A549 (cell line): ENCODE data around the gene COASY. TPM values are rescaled to one million over a fixed set of nuclear protein-coding genes. Genes with fewer than 3 reads are reported as not detected.

Experiments used
- ATAC-seq, 2 experiments: fragments of 200-7000 bp in 1 of 2; fragments of >200 bp in 1 of 2; cut with Nextera tagmentation in 1 of 2; cut with Tn5 transposase in 1 of 2; 3 replicates each; pipeline versions ENCODE4 v1.8.0 to v1.9.1; 2018 to 2020; ENCODE audit warnings: mild to moderate bottlenecking in 1 of 2, moderate library complexity in 1 of 2
- CTCF ChIA-PET: fragments of 300-600 bp; sonication (Branson Sonifier 250); formaldehyde crosslinking; extraction: SDS; loops from one replicate; lab custom pipeline; 2021; ENCODE audit warnings: antibody characterized with exemption, inconsistent platforms; lab: Yijun Ruan, JAX
- POLR2A ChIA-PET: fragments of 350-600 bp; formaldehyde crosslinking; extraction: SDS; loops from one replicate; lab custom pipeline; 2021; ENCODE audit warnings: antibody characterized with exemption, inconsistent platforms; lab: Yijun Ruan, JAX
- DNase-seq, 2 experiments: peaks; one replicate each; pipeline versions ENCODE4 v3.0.0 to v3.0.0-alpha.2; 2011 to 2016; ENCODE audit warnings: low read depth in 1 of 2, low spot score in 1 of 2
- FAIRE-seq: peaks from 2 replicates; lab custom pipeline; 2011; peaks lifted over from hg19 to GRCh38; lab: Jason Lieb, UNC
- H3K27ac ChIP-seq, 2 experiments: fragments of >200 bp; sonication (Bioruptor Twin); formaldehyde crosslinking; 3 replicates each; pipeline ENCODE4 v1.5.1; 2016 to 2017
- H3K4me1 ChIP-seq: fragments of >200 bp; sonication (Bioruptor Twin); formaldehyde crosslinking; 3 replicates; pipeline ENCODE4 v1.6.1; 2016
- H3K4me2 ChIP-seq: fragments of >200 bp; sonication (Bioruptor Twin); formaldehyde crosslinking; 3 replicates; pipeline ENCODE4 v1.6.1; 2016
- H3K4me3 ChIP-seq: fragments of >200 bp; sonication (Bioruptor Twin); formaldehyde crosslinking; 3 replicates; pipeline ENCODE4 v1.5.1; 2016
- H3K9me3 ChIP-seq: fragments of >200 bp; sonication (Bioruptor Twin); formaldehyde crosslinking; 3 replicates; pipeline ENCODE4 v1.6.1; 2016
- CBX2 ChIP-seq: fragments of 200-600 bp; sonication (generic); IDR thresholded peaks from 2 replicates; pipeline ENCODE4 v1.6.1; 2016; ENCODE audit warnings: low read depth, mild to moderate bottlenecking, borderline replicate concordance
- CEBPB ChIP-seq, 2 experiments: fragments of >200 bp in 1 of 2; sonication (Bioruptor Twin) in 1 of 2; formaldehyde crosslinking in 1 of 2; IDR thresholded peaks; 2 replicates each; pipeline ENCODE4 v1.6.1; 2012 to 2016
- CTCF ChIP-seq: fragments of >200 bp; sonication (Bioruptor Twin); formaldehyde crosslinking; IDR thresholded peaks from 3 replicates; pipeline ENCODE4 v1.5.1; 2016
- EHF ChIP-seq: fragments of 250-450 bp; sonication (Bioruptor Pico); IDR thresholded peaks from 2 replicates; pipeline ENCODE4 v1.5.0; 2020; ENCODE audit warnings: mild to moderate bottlenecking
- FOSB ChIP-seq: fragments of 250-450 bp; sonication (Bioruptor Pico); IDR thresholded peaks from 2 replicates; pipeline ENCODE4 v1.5.0; 2020; ENCODE audit warnings: mild to moderate bottlenecking, moderate library complexity
- FOSL2 ChIP-seq, 2 experiments: fragments of 450-650 bp in 1 of 2; fragments of >200 bp in 1 of 2; sonication (Bioruptor Twin) in 1 of 2; formaldehyde crosslinking; IDR thresholded peaks; 2 replicates each; pipeline versions ENCODE4 v1.5.0 to v1.6.1; 2016 to 2020; ENCODE audit warnings: mild to moderate bottlenecking in 1 of 2, moderate library complexity in 1 of 2
- GATA3 ChIP-seq: IDR thresholded peaks from 2 replicates; pipeline ENCODE4 v1.6.1; 2012; ENCODE audit warnings: borderline replicate concordance
- HOXB13 ChIP-seq: fragments of 250-450 bp; sonication (Bioruptor Pico); IDR thresholded peaks from 2 replicates; pipeline ENCODE4 v1.5.0; 2020; ENCODE audit warnings: low read depth, mild to moderate bottlenecking, moderate library complexity
- MAFK ChIP-seq: fragments of 450-650 bp; IDR thresholded peaks from 2 replicates; pipeline ENCODE4 v1.6.1; 2014; ENCODE audit not compliant: partially characterized antibody
- MAZ ChIP-seq: fragments of 150-350 bp; IDR thresholded peaks from 2 replicates; pipeline ENCODE4 v1.6.1; 2014; ENCODE audit warnings: antibody characterized with exemption, low read depth, low read length, borderline replicate concordance
- PBX3 ChIP-seq: IDR thresholded peaks from 2 replicates; pipeline ENCODE4 v1.6.1; 2012
- TP53 ChIP-seq: fragments of 250-450 bp; sonication (Bioruptor Pico); IDR thresholded peaks from 2 replicates; pipeline ENCODE4 v1.5.0; 2021; ENCODE audit warnings: mild to moderate bottlenecking, moderate library complexity
- ZC3H11A ChIP-seq: fragments of 450-650 bp; IDR thresholded peaks from 2 replicates; pipeline ENCODE4 v1.6.1; 2014; ENCODE audit warnings: antibody characterized with exemption, mild to moderate bottlenecking
- WGBS: methylation state at CpG from one replicate; pipeline ENCODE4 v1.1.6; 2017; ENCODE audit errors: missing lambda C conversion rate; 5-methylcytosine and 5-hydroxymethylcytosine counted together
- polyA plus RNA-seq, 4 experiments: library from polyadenylated mRNA; depleted of rRNA in 3 of 4; stranded (reverse); fragments of >200 nt; fragmentation: RNase III in 1 of 4; extraction: RNeasy Plus Mini Kit Qiagen cat#74134 plus additional on column Dnase treatment in 1 of 4; gene quantifications; 2 replicates in 3 of 4; 3 replicates in 1 of 4; pipeline ENCODE4 v1.2.3, GENCODE V29; 2011 to 2017

COASY gene
- polyA plus RNA-seq, 2 of the 4 experiments (the other 2 are of a cell fraction) = 65.4 to 112 TPM

- TF ChIP-seq PBX3 (peak; percentile 68; the same call in 1 of the 2 replicates), MAZ (peak; percentile 82; the same call in 1 of the 2 replicates), EHF (CRISPR knock-in tag) (0 out of 2 replicates have a peak, but pooled peaks have one; percentile 67), MAFK (peak; percentile 78), CEBPB (IDR thresholded peaks at IDR 0.05) (peak in 1 of 2 experiments; percentile 62; a peak in 1 of 4 replicates), FOSL2 (IDR thresholded peaks at IDR 0.05) (no peak), FOSL2 (CRISPR knock-in tag; IDR thresholded peaks at IDR 0.05) (peak; percentile 89), TP53 (CRISPR knock-in tag) (0 out of 2 replicates have a peak, but pooled peaks have one; percentile 51)
These were observed 42.1 kb upstream of the COASY start (continued) for GRCh38 chr17:42519546-42520491.

- peaks cover 63% of the 10 kb centered on the region for H3K4me1 ChIP-seq
These were observed 41.4 kb upstream of the COASY start for GRCh38 chr17:42520540-42520951.

More at GRCh38 chr17:42520540-42520951, 41.4 kb upstream of the COASY start:
- Histone ChIP-seq H3K4me2 (peak overlapping the region; percentile 83), H3K27ac (peak overlapping the region; percentile 95 to 98), H3K9me3 (no peaks in the 10 kb centered on the region)
- FAIRE-seq (no peak), ATAC-seq (peak in 1 of 2 experiments; percentile 4; a peak in 3 of 6 replicates)
- POLR2A ChIA-PET = interaction anchor here (0.6 to 4.5 kb wide), 11 partner anchors 10 to 304 kb away, joined by 3 to 66 read pairs (median 5); partner anchors contain the start of genes BECN1, CAVIN1, NAGLU and RETREG3
- CTCF ChIA-PET = interaction anchor here (0.6 to 17.8 kb wide), 26 partner anchors 7 to 496 kb away, joined by 3 to 364 read pairs (median 6); partner anchors contain the start of genes CAVIN1, NAGLU and STAT3
- WGBS = 48% methylated on average over 9 of the region's 9 CpGs
- no peak for TF ChIP-seq GATA3
- 0 out of 2 replicates have a peak, but pooled peaks have one; percentile 32 for TF ChIP-seq PBX3
- TF ChIP-seq FOSB (CRISPR knock-in tag) = 0 out of 2 replicates have a peak, but pooled peaks have one; percentile 49
- peak; percentile 14; the same call in 1 of the 2 replicates for TF ChIP-seq HOXB13
- no peak for TF ChIP-seq CBX2
- no peak for TF ChIP-seq ZC3H11A
- TF ChIP-seq MAFK = no peak
- TF ChIP-seq CTCF = peak; percentile 36; the same call in 2 of the 3 replicates
- TF ChIP-seq, all 56 proteins: peak for 4
- H3K4me3 ChIP-seq = no peak overlapping the region
- DNase-seq = no peak
